ENCODE data around the gene CNGA3. TPM values are rescaled to one million over a fixed set of nuclear protein-coding genes. Genes with fewer than 3 reads are reported as not detected.

Gene CNGA3
- total RNA-seq, 1 experiment from 2014 or later, result 0.08 TPM

DNA sequence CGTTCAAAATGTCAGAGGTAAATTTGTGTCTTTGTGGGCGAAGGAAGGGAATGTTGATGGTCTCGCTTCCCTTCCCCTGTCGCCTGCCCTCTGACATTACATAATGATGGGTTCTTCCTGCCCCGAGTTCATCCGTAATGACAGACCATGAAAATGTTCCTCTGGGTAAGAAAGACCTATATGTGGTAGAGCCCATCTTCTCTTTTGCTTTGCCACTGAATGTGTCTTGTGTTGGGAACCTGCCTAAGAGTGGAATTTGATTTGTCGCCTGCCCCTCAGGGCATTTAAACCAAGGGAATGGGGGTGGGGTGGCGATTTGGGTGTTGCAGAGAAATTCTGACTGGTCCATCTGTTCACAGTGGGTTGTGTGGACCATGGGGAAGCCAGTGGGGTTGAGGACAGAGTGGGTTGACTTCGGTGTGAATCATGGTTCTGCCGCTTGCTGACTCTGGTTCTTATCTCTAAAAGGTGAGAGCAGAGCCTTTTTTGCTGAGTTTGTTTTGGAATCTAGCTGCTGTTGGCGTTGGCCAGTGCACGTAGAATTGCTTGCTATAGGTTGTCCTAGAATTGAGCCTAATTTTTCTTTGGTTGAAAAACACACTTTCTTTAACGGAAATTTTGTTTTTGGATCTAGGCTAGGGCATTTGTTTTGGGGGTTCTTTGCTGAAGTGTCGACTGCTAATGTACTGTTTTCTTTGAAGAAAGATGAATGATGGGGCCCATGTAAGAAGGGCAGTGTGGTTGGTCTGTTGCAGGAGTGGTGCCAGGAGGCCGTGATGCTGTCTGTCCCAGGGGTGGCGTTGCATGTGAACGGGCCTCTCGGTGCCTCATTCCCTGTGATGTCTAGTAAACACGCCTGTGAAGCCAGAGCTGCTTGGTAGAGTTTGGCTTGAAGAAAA lies 99.7 kb downstream of the CNGA3 start:
- H3K4me3 ChIP-seq, result peak overlapping the region; percentile 80
- peaks cover 3% of the 10 kb centered on the region; the same call in 1 of the 2 replicates for H3K4me1 ChIP-seq
- DNase-seq, result peak in 1 of 2 experiments; percentile 23
- no peaks in the 10 kb centered on the region for H3K9me3 ChIP-seq (replicated peaks)
- H3K36me3 ChIP-seq, result no peaks in the 10 kb centered on the region
- H3K27me3 ChIP-seq, result no peaks in the 10 kb centered on the region
- no peak overlapping the region for H3K27ac ChIP-seq

- Histone ChIP-seq H3K4me3 (no peak overlapping the region), H3K27me3 (no peaks in the 10 kb centered on the region), H3K9me3 (replicated peaks) (no peaks in the 10 kb centered on the region), H3K4me1 (peaks cover 3% of the 10 kb centered on the region; the same call in 1 of the 2 replicates), H3K27ac (no peak overlapping the region), H3K36me3 (no peaks in the 10 kb centered on the region)
- no peak for DNase-seq
Observed at GRCh38 chr2:98446850-98447249, 100.6 kb downstream of the CNGA3 start.

Other genes with a start within 250 kb of the CNGA3 start
- gene INPP4A, start 98.4 kb downstream of the CNGA3 start, total RNA-seq (2014; rRNA removed; shearing (Covaris generic)), result 21.4 and 25.0 TPM in 2 replicates

Data from SJCRH30 (cell line).